Measurements from ENCODE around the gene LRRC75B.
"Not testable (repeated sequence)": the region's sequence is repeated elsewhere in the genome, so short reads cannot be mapped to it uniquely, and the experiment has no call there.

The LRRC75B gene

GRCh38 chr22:24552503-24553286 lies 40.2 kb downstream of the LRRC75B start:
- DNase-seq: not testable (repeated sequence)

GRCh38 chr22:24550902-24551435 lies 41.9 kb downstream of the LRRC75B start:
- no peak for DNase-seq

DNA sequence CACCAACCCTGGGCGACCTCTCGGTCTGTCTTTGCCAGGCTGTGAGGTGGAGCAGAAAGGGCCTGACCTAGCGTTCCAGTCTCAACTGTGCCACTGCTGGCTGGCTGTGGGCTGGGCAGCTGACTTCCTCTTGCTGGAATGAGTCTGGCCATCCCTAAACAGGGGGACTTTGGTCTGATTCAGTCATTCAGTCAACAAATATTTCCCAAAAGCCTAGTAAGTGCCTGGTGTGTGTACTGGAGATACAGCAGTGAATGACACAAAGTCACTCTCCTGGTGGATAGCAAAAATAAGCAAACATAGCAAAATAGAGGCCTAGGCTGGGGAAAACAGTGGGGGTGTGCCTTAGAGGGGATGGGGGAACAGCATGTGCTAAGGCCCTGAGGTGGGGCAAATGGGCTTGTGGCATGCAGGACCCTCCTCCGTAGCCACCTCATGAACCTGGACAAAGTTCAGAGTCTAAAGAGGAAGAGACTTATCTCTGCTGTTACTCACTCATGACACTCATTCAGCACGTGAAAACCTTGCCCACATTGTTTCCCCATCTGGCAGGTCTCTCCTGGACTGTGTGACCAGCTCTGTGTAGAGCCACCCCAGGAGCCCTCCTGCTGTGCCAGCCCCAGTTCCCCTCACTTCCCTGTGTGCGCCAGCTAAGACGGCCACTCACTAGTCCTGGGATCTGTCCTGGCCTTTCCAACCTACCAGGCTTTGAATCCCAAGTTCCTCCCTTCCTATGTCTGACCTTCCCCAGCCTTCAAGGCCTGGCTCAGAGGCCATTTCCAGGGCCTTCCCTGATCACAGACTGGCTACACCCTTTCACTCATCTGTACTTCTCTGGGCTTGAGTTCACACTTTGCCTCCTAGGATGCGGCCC lies 42.6 kb downstream of the LRRC75B start:
- DNase-seq: no peak

DNA sequence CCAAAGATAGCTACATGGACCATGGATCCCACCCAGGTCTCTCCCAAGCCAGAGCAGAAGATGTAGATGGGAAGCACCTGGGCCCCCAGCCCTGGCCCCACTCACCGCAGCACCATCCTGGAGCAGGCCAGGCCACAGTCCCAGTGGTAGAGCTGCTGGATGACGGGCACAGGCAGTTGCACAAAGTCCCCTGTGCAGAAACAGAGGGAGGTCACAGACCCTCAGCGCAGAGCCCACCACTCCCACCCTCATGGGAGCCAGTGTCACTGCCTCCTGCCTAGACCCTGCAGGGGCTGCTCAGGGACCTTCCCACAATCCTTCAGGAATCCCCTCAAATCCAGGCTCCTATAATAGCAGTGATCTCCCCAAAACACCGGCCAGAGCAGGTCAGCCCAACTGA lies 44.1 kb downstream of the LRRC75B start:
- DNase-seq: no peak

- no peak for DNase-seq
These were observed 49.1 kb downstream of the LRRC75B start for GRCh38 chr22:24543679-24544243.

GRCh38 chr22:24543185-24543601 lies 49.7 kb downstream of the LRRC75B start:
- no peak for DNase-seq

GRCh38 chr22:24542641-24543040 lies 50.2 kb downstream of the LRRC75B start:
- no peak for DNase-seq

- no peak for DNase-seq
These were observed 51.0 kb downstream of the LRRC75B start for GRCh38 chr22:24541681-24542515.

DNA sequence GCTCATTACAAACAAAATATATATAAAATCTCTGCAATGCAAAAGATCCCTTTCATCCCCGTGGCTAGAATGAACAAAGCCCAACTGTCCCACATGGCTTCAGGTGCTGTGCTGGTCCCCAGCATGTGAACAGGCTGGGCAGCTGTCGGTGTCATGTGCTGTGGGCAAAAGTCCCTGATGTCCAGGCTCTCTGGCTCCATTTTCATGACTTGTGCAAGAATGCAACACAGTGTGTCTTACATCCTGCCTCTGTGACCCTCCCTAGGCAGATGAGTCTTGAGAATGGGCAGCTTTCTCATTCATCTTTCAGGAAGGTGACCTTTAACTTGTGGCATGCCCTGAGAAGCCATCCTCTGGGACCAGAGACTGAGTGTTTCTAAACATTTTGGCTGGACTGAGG lies 52.4 kb downstream of the LRRC75B start:
- DNase-seq: no peak

- no peak for DNase-seq
These were observed 56.8 kb downstream of the LRRC75B start for GRCh38 chr22:24536089-24536488.
